Stomach (tissue), 9 donors: ENCODE data around the gene ODC1. TPM values are rescaled to one million over a fixed set of nuclear protein-coding genes. Genes with fewer than 3 reads are reported as not detected.
"Not testable (repeated sequence)": the region's sequence is repeated elsewhere in the genome, so short reads cannot be mapped to it uniquely, and the experiment has no call there.

Experiments used
- DNase-seq, 2 donors: peaks; one replicate each; pipeline versions ENCODE4 v3.0.0 to v3.0.0-alpha.2; 2013 to 2019
- H3K27ac ChIP-seq, 5 donors: fragments of 200-600 bp in 4 of 5; sonication (generic) in 4 of 5; one replicate each; pipeline ENCODE4 v1.5.1; 2013 to 2019; ENCODE audit warnings: mild to moderate bottlenecking in 1 of 5, moderate library complexity in 1 of 5
- H3K27me3 ChIP-seq, 3 donors: fragments of 200-600 bp; sonication (generic); one replicate each; pipeline ENCODE4 v1.5.1; 2017 to 2019; ENCODE audit warnings: mixed run types in 1 of 3
- H3K36me3 ChIP-seq, 4 donors: fragments of 200-600 bp; sonication (generic); 1 replicate in 3 of 4; 2 replicates in 1 of 4; pipeline ENCODE4 v1.5.1; 2016 to 2019
- H3K4me1 ChIP-seq, 4 donors: fragments of 200-600 bp; sonication (generic); one replicate each; pipeline ENCODE4 v1.5.1; 2016 to 2019
- H3K4me3 ChIP-seq, 4 donors: fragments of 200-600 bp; sonication (generic) in 3 of 4; one replicate each; pipeline ENCODE4 v1.5.1; 2016 to 2019; ENCODE audit warnings: mild to moderate bottlenecking in 1 of 4
- H3K9me3 ChIP-seq, 4 donors: fragments of 200-600 bp; sonication (generic); one replicate each; pipeline ENCODE4 v1.5.1; 2016 to 2019
- CTCF ChIP-seq, 7 experiments: fragments of 450-650 bp in 4 of 7; fragments of 200-600 bp in 3 of 7; sonication (generic) in 3 of 7; IDR thresholded peaks; one replicate each; pipeline ENCODE4 v1.5.1; 2016 to 2019; ENCODE audit warnings: antibody characterized with exemption in 7 of 7, control low read depth in 2 of 7, mild to moderate bottlenecking in 1 of 7
- EP300 ChIP-seq: sonication (generic); formaldehyde crosslinking; IDR thresholded peaks from one replicate; pipeline ENCODE4 v1.6.1; 2017; ENCODE audit warnings: antibody characterized with exemption
- POLR2A ChIP-seq, 4 donors: fragments of 450-650 bp; IDR thresholded peaks; one replicate each; pipeline ENCODE4 v1.6.1; 2016; ENCODE audit warnings: antibody characterized with exemption in 4 of 4, control low read depth in 2 of 4, mild to moderate bottlenecking in 1 of 4, moderate library complexity in 1 of 4
- POLR2AphosphoS5 ChIP-seq, 3 donors: sonication (generic); formaldehyde crosslinking; IDR thresholded peaks; one replicate each; pipeline ENCODE4 v1.6.1; 2016; ENCODE audit warnings: antibody characterized with exemption in 3 of 3
- WGBS, 5 donors: extraction: QIAGEN DNeasy Blood & Tissue Kit in 3 of 5; methylation state at CpG; one replicate each; pipeline versions ENCODE4 v1.1.5 to v1.1.7; 2013 to 2018; 5-methylcytosine and 5-hydroxymethylcytosine counted together
- intact Hi-C: fragments of 100-400 bp; cut with DNase I; formaldehyde crosslinking; loops from one replicate; pipeline ENCODE4 v1.15.1; 2023; ENCODE audit warnings: low total_unique reads
- polyA plus RNA-seq, 3 donors: library from polyadenylated mRNA; stranded (reverse); fragments of 200-250 nt; gene quantifications; one replicate each; pipeline ENCODE4 v1.2.3, GENCODE V29; 2013
- total RNA-seq, 5 donors: library from RNA; depleted of rRNA; stranded (reverse); fragments of >200 nt; gene quantifications; one replicate each; pipeline versions ENCODE4 v1.1.0 to v1.2.3, GENCODE V29; 2014 to 2016
- donor health status: healthy with polysubstance abuse.
- donor health status: Bipolar disorder and iron deficiency.
- donor health status: healthy.

ODC1 gene
- total and polyA plus RNA-seq, 8 donors, result 32.2 to 148 (median 49.8) TPM

GRCh38 chr2:10489842-10490555, 41.9 kb upstream of the ODC1 start:
- Histone ChIP-seq H3K36me3 (no peaks in the 10 kb centered on the region), H3K4me1 (peaks cover 0 to 29% (median 17%) of the 10 kb centered on the region in 4 donors), H3K9me3 (peaks cover 0 to 5% (median 0%) of the 10 kb centered on the region in 4 donors), H3K4me3 (no peak overlapping the region), H3K27ac (peak overlapping the region in 2 of 5 donors; percentile 57 to 77), H3K27me3 (peaks cover 0 to 23% (median 0%) of the 10 kb centered on the region in 3 donors)
- peak in 1 of 2 donors; percentile 10 for DNase-seq
- TF ChIP-seq CTCF (IDR thresholded peaks at IDR 0.05), result no peak
- TF ChIP-seq POLR2A (IDR thresholded peaks at IDR 0.05), result no peak
- no peak for TF ChIP-seq POLR2AphosphoS5 (IDR thresholded peaks at IDR 0.05)
- TF ChIP-seq EP300, result no peak
- intact Hi-C loops, result no loop called here
- WGBS, 5 donors, result 79 to 82% (median 81%) methylated on average over 13 of the region's 13 CpGs

GRCh38 chr2:10488142-10488541, 40.0 kb upstream of the ODC1 start:
- H3K36me3 ChIP-seq, DNase-seq, intact Hi-C loops, H3K9me3 ChIP-seq, H3K27ac ChIP-seq, H3K4me3 ChIP-seq: not testable (repeated sequence)
- Histone ChIP-seq H3K4me1 (peaks cover 0 to 19% (median 7%) of the 10 kb centered on the region in 4 donors), H3K27me3 (peaks cover 0 to 14% (median 0%) of the 10 kb centered on the region in 3 donors)
- WGBS, 5 donors, result 72 to 85% (median 77%) methylated on average over 8 of the region's 8 CpGs

- H3K9me3 ChIP-seq, intact Hi-C loops, H3K4me3 ChIP-seq, H3K27ac ChIP-seq, DNase-seq, H3K36me3 ChIP-seq: not testable (repeated sequence)
- WGBS, 5 donors, result 69 to 85% (median 84%) methylated on average over 3 to 5 of the region's 5 CpGs
- Histone ChIP-seq H3K27me3 (peaks cover 0 to 14% (median 0%) of the 10 kb centered on the region in 3 donors), H3K4me1 (peaks cover 0 to 19% (median 7%) of the 10 kb centered on the region in 4 donors)
Measured at GRCh38 chr2:10487741-10488104, 39.6 kb upstream of the ODC1 start.

GRCh38 chr2:10487081-10487740, 39.1 kb upstream of the ODC1 start:
- peaks cover 0 to 5% (median 0%) of the 10 kb centered on the region in 4 donors for H3K9me3 ChIP-seq
- intact Hi-C loops, result no loop called here
- peak overlapping the region in 1 of 5 donors; percentile 66 for H3K27ac ChIP-seq

More at GRCh38 chr2:10487081-10487740, 39.1 kb upstream of the ODC1 start:
- DNase-seq, result peak; percentile 67 to 84
- Histone ChIP-seq H3K36me3 (no peaks in the 10 kb centered on the region), H3K27me3 (peaks cover 0 to 18% (median 0%) of the 10 kb centered on the region in 3 donors), H3K4me3 (no peak overlapping the region), H3K4me1 (peaks cover 0 to 19% (median 7%) of the 10 kb centered on the region in 4 donors)
- 33 to 56% (median 45%) methylated on average over 14 of the region's 14 CpGs for WGBS, 5 donors
- TF ChIP-seq POLR2AphosphoS5 (IDR thresholded peaks at IDR 0.05) (peak in 2 of 3 donors; percentile 69 to 79), EP300 (no peak), POLR2A (IDR thresholded peaks at IDR 0.05) (no peak), CTCF (IDR thresholded peaks at IDR 0.05) (no peak)
